Measurements from ENCODE around the gene RPP25. TPM values are rescaled to one million over a fixed set of nuclear protein-coding genes. Genes with fewer than 3 reads are reported as not detected.
"Not testable (repeated sequence)": the region's sequence is repeated elsewhere in the genome, so short reads cannot be mapped to it uniquely, and the experiment has no call there.

Gene RPP25
- polyA plus RNA-seq, 4 donors, result 2.3 to 3.8 (median 2.9) TPM

DNA sequence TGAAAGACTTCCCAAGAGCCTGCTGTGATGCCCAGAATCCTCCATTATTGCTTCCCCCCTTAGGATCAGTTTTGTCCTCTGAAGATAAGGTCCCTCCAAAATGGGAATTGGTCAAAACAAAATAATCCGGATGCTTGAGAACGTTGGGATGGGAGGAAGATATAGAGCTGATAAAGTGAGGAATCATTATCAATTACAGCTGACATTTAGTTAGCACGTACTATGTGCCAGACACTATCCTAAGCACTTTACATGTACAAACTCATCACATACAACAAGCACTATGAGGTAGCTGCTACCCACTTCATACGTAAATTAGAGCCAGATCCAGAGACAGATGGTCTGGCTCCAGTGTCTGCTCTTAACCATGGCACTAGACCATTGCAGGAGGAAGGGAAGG is 6.6 kb upstream of the RPP25 start:
- DNase-seq (ENCODE audit: low read depth in 4 of 4, low spot score in 3 of 4), result no peak

DNA sequence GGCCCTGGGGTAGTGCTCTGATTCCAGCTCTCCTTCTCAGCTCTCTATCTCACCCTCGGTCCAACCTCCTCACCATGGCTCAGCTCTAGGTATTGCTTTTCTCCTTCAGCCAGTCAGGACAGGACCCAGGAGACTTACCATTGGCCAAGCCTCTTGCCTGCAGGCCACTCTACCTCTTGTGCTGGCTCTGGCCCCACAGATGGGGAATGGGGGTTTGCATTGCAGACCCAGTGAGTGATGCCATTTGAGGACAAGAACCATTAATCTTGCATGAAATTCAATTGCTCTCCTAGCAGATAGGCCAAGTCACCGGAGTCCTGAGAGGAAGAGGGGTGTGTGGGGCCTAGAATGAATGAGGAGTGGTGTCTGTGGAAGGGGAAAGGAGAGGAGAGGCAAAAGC is 6.1 kb upstream of the RPP25 start:
- no peak for DNase-seq (ENCODE audit: low read depth in 4 of 4, low spot score in 3 of 4)

DNA sequence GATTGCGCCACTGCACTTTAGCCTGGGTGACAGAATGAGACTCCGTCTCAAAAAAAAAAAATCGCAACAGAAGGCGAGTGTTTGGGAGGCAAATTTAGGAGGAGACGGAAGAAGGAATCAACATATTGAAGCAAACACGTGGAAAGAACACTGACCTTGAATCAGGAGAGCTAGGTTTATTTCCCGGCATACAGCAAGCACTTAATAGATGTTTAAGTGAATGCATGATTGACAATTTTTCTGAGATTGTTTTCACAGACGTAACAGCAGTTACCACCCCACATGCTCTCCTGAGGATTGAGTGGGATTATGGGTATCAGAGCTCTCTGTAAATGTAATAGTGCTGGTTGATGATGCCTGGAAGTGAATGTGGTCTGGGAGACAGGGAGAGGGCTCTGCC is 5.6 kb upstream of the RPP25 start:
- no peak for DNase-seq (ENCODE audit: low read depth in 4 of 4, low spot score in 3 of 4)

DNA sequence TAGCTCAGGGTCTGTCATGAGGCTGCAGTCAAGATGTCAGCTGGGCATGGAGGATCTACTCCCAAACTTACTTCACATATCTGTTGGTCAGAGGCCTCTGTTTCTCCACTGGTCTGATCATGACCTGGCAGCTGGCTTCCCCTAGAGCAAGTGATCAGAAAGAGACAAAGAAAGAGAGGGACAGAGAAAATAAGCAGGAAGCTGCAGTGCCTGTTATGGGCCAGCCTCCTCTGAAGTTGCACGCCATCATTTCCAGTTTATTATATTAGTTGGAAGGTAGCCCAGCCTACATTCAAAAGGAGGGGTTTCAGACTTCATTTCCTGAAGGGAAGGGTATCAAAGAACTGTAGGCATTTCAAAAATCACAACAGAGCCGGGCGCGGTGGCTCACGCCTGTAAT is 5.0 kb upstream of the RPP25 start:
- DNase-seq (ENCODE audit: low read depth in 4 of 4, low spot score in 3 of 4), result no peak

DNA sequence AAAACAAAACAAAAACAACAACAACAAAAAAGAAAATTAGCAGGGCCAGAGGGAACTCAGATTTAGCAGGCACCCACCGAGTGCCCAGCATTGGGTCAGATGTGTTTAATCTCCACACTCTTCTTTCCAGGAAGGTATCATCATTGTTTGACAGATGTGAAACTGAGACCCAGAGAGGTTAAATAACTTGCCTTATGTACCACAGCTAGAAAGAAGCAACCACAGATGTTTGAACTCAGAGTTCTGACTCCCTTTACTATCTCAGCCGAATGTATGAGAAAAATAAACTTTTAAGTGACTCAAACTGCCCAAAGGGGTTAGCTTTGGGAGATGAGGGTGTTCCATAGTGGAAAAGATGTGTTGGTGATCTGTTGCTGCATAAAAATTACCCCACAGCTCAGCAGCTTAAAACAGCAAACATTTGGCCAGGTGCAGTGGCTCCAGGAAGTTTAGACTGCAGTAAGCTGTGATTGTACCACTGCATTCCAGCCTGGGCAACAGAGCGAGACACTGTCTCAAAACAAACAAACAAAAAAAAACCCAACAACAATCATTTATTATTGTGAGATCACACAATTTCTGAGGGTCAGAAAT is 4.5 kb upstream of the RPP25 start:
- no peak for DNase-seq (ENCODE audit: low read depth in 4 of 4, low spot score in 3 of 4)

DNA sequence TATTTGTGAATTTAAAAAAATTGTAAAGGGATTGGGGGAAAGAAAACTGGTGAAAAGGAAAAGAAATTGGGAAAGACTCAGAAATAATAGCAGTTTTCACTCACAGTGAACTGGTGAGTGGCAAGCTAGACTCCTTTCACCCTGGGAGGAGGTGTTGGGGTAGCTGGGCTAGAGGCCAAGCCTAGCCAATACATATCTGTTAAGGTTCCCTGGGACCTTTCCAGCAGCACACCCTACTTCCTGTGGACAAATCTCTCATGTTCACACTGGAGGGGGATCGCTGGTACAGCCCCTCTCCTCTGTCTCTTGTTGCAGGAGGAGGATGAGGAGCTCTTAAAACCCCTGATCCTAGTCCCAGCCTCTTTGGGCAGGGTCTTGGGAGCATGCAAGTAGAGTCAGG is 3.7 kb upstream of the RPP25 start:
- DNase-seq (ENCODE audit: low read depth in 4 of 4, low spot score in 3 of 4), result no peak

DNA sequence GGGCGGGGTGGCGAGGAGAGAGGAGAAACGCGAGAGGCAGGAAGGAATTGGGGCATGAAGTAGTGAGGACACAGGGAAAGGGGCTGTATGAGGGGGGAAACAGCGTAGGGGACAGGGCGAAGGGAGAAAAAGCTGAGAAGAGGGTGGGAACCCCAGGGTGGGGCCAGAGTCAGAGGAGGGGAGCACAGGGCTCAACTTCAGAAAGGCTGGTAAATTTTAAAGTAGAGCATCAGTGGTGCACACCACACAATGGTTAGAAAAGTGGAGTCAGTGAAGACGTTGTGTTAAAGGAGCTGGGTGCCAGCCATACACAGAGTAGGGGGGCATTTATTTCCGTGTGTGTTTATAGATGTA is 3.0 kb upstream of the RPP25 start:
- no peak for DNase-seq (ENCODE audit: low read depth in 4 of 4, low spot score in 3 of 4)

DNA sequence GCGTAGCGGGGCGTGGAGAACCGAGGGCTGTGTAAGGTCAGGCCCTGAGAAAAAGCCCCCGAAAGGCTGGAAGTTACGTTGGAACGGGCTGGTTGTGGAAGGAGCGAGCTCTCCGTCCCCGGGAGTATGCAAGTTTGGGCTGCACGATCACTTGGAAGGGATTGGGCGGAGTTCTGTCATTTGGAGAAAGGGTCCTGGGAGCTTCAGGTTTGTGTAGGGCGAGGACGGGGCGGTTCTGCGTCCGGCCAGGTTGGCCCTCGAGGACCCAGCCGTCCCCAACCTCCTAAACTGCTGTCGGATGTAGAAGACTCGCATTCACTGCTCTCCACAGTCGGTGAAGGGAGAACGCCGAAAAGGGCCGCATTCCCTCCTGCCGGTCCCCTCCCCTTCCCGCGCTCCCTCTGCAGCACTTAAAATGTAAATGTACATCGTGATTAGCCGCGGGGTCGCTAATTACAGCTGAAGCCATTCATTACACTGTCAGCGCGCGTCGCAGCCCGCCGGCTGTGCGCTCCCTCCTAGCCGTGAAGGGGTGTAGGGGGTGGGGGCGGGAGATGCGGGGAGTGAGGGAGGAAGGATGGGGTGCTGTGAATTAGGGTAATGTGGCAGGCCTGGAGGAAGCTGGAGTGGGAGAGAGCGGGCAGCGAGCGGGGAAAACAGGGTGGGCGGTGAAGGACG is 2.5 kb upstream of the RPP25 start:
- no peak for DNase-seq (ENCODE audit: low read depth in 4 of 4, low spot score in 3 of 4)

DNA sequence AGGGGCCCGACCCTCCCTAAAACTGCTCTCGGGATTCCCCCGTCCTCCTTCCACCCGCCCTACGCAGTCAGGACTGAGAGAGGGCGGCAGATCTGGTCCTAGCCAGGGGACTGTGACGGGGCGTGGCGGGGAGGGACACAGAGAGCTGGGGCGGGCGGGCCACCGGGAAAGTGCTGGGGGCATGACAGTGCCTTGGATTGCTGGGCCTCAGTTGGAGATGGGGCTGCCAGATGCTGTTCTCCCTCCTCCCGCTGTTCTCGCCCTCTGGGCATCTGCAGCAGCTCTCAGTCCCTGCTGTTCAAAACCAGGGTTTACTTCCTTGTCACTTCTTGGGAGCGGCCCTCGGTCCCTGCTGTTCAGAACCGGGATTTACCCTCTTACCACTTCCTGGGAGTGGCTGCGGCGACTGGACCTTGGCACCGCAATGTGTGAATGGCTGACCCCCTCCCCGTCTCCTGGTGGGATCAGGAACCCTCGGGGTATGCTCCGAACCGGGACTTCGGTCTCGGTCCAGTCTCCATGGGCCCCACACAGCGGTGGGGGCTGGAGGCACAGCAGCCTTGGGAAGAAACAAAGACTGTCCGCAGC is 1.8 kb upstream of the RPP25 start:
- no peak for DNase-seq (ENCODE audit: low read depth in 4 of 4, low spot score in 3 of 4)

DNA sequence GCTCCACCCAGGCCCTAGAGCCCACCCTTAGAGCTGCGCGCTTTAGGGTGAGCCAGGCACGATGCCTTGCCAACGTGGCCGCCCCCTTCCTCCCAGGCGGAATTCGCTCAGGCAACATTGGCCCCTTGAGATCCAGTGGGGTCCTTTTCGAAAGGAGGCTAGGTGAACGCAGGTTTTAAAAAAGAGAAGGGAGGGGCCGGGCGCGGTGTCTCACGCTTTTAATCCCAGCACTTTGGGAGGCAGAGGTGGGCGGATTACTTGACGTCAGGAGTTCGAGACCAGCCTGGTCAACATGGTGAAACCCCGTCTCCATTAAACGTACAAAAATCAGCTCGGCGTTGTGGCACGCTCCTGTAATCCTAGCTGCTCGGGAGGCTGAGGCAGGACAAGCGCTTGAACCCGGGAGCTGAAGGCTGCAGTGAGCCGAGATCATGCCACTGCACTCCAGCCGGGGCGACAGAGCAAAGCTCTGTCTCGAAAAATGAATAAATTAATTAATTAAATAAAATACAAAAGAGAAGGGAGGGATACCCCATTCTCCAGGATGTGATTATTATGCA is 984 bp upstream of the RPP25 start:
- DNase-seq (ENCODE audit: low read depth in 4 of 4, low spot score in 3 of 4), result no peak

DNA sequence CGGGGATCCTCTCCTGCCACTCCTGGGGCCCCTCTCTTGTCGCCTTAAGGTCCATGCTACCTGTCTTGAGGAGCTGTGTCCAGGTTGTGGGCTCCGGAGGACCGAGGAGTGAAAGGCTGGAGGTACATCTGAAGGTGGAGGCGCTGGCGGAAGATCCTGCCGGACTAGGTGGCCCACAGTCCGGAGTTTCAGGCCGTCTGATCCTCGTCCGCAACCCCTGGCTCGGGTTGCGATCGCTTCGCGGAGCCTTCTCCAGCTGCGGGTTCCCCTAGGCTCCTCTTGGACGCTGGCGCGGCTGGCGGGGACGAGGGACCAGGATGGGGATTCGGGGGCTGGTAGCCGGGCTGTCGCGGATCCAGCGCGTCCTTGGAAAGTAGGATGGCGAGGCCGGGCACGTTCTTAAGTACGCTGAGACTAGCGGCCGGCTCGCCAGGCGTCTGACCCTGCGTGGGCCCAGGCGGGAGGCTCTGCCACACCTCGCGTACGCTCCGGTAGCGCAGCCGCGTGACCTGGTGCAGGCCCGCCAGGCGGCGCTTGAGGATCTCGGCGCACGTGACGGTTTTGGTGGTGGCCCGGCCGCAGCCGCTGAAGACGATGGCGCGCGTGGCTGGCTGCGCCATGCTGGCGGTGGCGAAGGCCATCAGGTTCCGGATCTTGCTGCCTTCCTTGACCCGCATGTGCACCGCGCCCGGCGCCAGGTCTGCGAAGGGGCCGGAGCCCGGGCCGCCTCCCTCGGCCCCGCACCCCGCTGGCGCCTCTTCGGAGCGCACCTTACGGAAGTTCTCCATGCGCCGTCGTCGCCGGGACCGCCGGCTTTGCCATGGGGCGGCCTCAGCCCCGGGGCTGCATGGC is 550 bp downstream of the RPP25 start:
- no peak for DNase-seq (ENCODE audit: low read depth in 4 of 4, low spot score in 3 of 4)

DNA sequence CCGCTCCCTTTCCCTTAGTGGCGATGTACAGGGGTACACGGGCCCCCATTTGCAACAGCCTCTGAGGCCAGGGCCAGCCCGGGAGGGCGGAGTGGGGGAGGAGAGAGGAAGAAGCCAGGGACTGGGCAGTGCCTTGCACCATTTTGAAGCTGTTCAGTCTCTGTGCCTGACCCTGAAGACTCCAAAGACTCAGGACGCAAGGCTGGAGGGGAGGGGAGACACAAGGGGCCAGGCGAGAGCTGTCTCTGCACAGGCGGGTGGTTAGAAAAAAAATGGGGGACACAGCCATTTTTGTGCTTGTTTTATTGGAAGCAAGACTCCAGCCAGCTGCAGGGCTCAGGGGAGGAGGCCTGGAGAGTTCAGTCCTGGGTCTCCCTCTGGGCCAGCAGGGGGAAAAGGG is 1.6 kb downstream of the RPP25 start:
- no peak for DNase-seq (ENCODE audit: low read depth in 4 of 4, low spot score in 3 of 4)

DNA sequence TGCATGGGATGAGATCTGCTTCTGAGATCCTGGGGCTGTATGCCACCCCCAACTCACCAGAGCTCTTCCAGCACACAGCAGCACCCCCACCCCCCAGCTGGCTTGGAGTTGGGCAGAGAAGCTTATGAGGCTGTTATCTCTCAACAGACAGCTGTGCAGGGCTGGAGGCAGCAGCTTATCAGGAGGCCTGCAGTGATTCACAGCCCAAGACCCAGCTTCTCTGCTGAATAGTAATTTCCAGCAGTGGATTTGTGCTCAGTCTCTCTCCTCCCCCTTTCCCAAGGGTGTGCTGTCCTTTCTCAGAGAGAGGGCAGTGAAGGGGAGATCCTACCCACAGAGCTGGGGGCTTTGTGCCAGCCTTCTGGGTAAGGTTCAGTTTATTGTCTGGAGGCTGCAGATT is 2.1 kb downstream of the RPP25 start:
- no peak for DNase-seq (ENCODE audit: low read depth in 4 of 4, low spot score in 3 of 4)

DNA sequence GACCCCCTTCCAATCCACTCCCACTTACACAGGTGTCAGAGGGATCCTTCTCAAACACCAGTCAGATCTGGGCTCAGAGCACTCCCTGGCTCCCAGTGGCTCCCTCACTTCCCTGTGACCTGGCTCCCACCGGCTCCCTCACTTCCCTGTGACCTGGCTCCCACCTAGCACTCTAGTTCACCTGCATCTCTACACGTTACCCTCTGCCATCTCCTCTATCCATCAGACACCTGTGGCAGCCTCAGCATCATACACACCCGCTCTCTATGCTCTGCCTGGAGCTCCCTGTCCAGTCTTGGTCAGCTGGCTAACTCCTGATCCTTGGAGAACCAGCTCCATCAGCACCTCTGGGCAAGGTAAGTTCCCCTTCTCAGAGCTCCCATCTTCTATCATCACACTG is 5.6 kb downstream of the RPP25 start:
- no peak for DNase-seq (ENCODE audit: low read depth in 4 of 4, low spot score in 3 of 4)

DNA sequence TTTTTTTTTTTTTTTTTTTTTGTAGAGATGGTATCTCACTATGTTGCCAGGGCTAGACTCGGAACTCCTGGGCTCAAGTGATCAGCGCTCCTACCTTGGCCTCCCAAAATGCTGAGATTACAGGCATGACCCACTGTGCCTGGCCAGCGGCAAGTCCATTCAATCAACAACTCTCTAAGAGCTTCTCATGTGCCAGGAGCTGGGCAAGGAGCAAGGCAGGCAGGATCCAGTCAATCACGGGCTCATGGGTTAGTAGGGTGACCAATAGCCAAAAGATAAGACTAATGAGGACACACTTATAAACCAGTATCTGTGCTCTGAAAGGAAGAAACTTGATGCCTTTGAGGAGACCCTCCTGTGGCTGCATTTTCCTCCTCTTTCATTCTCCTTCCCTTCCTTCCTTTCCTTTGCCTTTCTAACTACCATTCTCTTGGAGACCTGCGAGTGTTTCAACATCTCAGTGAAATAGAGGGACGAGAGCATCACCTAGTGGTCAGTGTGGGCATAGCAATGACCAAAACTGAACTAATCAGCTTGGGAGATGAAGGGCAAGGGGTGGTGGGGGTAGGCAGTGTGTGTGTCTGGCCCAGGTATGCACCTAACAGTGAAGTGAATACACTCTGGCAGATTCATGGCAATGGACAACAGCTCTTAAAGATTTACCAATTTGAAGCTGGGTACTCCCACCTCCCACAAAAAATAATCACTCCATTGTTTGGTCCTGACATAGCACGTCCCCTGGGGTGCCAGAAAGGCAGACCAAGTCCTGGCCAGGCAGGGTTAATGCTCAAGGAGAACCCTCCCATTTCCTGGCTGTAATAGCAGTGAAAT is 6.3 kb downstream of the RPP25 start:
- DNase-seq (ENCODE audit: low read depth in 4 of 4, low spot score in 3 of 4), result peak in 2 of 4 donors; percentile 72 to 75

DNA sequence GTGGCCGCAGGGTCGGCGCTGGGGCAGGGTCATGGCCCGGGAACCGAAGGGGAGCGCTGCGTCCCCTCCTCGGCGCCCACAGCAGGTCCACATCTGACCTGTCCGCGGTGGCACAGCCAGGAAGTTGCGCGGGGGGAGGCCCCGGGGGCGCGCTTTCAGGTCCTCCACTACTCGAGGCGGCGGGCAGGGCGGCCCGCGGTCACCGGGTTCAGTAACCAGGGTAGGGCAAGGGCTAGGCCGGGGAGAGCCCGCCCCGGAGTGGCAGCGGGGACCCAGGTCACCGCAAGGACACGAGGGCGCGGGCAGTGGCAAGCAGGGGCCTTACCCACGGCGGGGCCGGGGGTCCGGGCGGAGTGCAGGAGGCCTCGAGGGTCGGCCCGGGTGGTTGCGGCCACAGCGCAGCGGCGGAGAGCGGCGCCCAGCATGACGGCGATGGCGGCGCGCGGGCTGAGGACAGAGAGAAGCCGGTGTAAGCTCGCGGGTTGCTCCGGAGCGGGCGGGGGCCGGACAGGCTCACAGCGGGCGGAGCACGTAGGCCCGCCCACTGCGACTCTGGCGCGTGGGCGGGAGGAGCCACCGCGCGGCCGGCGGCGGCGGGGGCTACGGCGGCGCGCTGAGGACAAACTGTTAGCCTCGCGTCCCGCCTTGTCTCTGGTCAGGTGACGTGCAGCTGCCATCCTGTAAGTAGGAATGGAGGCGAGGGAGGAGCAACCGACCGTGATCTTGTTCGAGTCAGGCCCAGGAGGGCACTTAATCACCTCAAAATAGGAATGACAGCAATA is 18.8 kb downstream of the RPP25 start, which contains the start of gene COX5A:
Gene COX5A, minus strand, starts transcription at position 484 of the 782 bp plus-strand sequence. Its CDS starts 59 bp downstream, at position 425.
- peak; percentile 82 to 94 (median 92) for DNase-seq (ENCODE audit: low read depth in 4 of 4, low spot score in 3 of 4)

DNA sequence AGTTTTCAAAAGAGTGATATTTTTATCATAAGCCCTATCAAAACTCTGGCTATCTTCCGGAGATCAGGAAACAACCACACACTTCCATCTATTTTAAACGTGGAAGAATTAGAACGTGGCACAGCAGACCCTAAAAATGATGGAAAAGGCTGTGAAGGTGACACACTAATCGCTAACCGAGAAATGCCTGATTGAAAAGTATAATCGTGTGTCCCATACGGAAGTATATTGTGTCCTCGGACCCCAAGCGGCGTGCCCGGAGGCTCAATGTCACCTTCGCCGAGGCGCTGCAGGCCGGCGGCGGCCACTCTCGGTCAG is 19.3 kb downstream of the RPP25 start:
- no peak for DNase-seq (ENCODE audit: low read depth in 4 of 4, low spot score in 3 of 4)

DNA sequence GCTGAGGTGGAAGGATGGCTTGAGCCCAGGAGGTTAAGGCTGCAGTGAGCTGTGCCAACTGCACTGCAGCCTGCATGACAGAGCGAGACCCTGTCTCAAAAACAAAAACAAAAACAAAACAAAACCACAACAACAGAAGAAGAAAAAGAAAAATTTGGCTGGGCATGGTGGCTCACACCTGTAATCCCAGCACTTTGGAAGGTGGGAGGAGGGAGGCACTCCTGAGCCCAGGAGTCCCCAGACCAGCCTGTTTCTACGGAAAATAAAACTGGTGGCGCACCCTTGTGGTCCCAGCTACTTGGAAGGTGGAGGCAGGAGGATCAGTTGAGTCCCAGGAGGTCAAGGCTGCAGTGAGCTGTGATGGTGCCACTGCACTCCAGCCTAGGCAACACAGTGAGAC is 21.4 kb downstream of the RPP25 start:
- not testable (repeated sequence) for DNase-seq (ENCODE audit: low read depth in 4 of 4, low spot score in 3 of 4)

DNA sequence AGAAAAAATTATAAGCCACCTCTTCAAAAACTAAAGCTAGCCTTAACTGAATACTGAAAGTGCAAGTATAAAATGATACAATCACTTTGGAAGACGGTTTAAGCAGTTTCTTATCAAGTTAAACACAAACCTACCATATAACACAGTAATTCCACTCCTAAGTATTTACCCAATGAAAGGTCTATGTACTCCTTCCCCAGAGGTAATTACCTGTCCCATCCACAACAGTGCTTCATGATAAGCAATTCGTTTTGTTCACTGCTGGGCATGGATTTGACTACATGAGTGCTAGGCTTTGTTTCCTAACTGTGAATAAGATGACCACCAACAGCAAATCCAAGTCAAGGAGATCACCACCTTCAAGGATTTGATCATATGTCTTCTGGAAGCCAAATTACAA is 23.0 kb downstream of the RPP25 start:
- DNase-seq (ENCODE audit: low read depth in 4 of 4, low spot score in 3 of 4), result no peak

DNA sequence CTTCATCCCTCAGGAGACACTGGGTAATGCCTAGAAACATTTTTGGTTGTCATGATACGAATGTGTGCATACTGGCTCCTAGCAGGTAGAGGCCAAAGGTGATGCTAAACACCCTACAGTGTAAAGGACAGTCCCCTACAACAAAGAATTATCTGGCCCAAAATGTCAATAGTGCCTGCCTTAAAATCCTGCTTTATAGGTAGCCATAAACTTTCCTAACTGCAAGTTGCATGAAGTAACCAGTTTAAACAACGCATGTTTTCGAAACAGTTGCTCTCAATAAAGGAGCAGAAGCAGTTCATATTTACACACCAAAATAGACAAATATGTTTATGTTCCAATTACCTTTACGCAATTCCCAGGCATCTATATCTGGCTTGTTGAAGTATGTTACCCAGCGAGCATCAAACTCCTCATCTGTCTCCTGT is 27.8 kb downstream of the RPP25 start:
- DNase-seq (ENCODE audit: low read depth in 4 of 4, low spot score in 3 of 4), result no peak

All from left renal pelvis (tissue), 4 donors.